RWPE1 (cell line): Measurements from ENCODE around the gene KRT6C.

Experiments used
- CTCF ChIA-PET: fragments of 350-600 bp; sonication (Branson Sonifier 250); formaldehyde crosslinking; extraction: SDS; loops from one replicate; lab custom pipeline; 2021; lab: Yijun Ruan, JAX
- POLR2A ChIA-PET: fragments of 400-600 bp; formaldehyde crosslinking; extraction: SDS; loops from one replicate; lab custom pipeline; 2020; ENCODE audit warnings: antibody characterized with exemption; ENCODE audit not compliant: low non-redundant PET; lab: Yijun Ruan, JAX
- DNase-seq: peaks from one replicate; pipeline ENCODE4 v3.0.0; 2012; ENCODE audit warnings: low spot score
- H3K27ac ChIP-seq: fragments of 450-650 bp; 2 replicates; pipeline ENCODE4 v1.5.1; 2017
- CTCF ChIP-seq: fragments of 450-650 bp; conservative IDR thresholded peaks from 2 replicates; pipeline ENCODE4 v1.5.1; 2017; ENCODE audit warnings: low read depth, mild to moderate bottlenecking

Gene KRT6C

GRCh38 chr12:52515319-52515646 is 41.7 kb upstream of the KRT6C start:
- H3K27ac ChIP-seq = peak overlapping the region; percentile 90
- TF ChIP-seq CTCF = no peak
- no peak for DNase-seq
- CTCF ChIA-PET = interaction anchor here (0.5 to 3.0 kb wide), 2 partner anchors 364 to 370 kb away, joined by 3 to 18 read pairs; no protein-coding TSS in a partner anchor
- POLR2A ChIA-PET = interaction anchor here (0.7 kb wide), 1 partner anchor 143 kb away, joined by 3 read pairs; no protein-coding TSS in a partner anchor

DNA sequence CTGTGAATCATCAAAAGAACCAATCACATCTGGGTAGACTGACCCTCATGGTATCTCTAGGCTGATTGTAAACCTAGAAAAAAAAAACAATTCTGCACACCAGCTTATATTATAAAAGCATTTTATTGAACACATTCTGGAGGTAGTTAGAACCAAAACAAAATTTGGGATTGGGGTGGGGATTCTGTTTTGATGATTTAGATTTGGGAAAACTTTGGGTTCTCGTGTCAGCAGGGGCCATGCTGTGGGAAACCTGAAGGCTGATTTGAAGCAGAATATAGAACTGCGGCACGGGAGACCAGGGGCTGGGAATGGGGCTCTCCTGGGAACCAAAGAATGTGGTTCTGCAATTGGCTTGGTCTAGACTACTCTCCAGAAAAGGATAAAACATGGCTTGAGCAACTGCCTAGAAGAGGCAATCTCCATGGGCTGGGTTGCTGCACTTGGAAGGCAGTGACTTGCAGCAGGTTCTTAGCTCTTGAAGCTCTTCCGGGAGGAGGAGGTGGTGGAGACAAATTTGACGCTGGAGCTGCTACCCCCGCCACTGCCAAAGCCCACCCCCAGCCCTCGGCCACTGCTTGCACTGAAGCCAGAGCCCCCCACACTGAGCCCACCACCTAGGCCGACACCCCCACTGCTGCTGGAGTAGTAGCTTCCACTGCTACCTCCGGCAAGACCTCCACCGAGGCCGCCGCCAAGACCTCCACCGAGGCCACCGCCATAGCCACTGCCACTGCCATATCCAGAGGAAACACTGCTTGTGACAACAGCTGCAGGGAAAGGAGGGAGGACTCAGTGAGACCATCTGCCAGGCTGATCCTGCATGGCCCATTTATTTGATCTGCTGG is 41.1 kb upstream of the KRT6C start:
- ChIA-PET CTCF (interaction anchor here (0.5 to 3.0 kb wide), 5 partner anchors 65 to 371 kb away, joined by 3 to 18 read pairs (median 4); no protein-coding TSS in a partner anchor), POLR2A (interaction anchor here (0.7 kb wide), 1 partner anchor 142 kb away, joined by 3 read pairs; no protein-coding TSS in a partner anchor)
- peak overlapping the region; percentile 90 for H3K27ac ChIP-seq
- no peak for TF ChIP-seq CTCF
- DNase-seq = no peak

DNA sequence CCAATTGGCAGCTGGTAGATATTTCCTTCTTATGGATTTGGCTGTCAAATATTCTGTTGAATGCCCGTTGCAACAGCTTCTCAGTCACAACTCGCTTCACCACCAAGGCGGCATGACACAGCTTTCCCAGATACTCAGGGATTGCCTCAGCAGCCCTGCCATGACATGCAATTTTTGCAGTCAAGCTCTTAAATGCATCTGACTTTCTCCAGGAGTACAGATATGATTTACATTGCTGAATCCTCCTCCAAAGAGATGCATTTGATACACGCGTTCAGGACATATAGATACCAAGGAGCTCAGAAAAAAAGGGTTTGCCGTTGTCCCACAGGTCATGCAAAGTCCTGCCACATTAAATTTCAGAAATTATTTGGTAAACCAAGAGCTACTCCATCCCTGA is 40.1 kb upstream of the KRT6C start:
- H3K27ac ChIP-seq = peak overlapping the region; percentile 49; the same call in 1 of the 2 replicates
- ChIA-PET CTCF (interaction anchor here (0.9 to 3.0 kb wide), 4 partner anchors 66 to 366 kb away, joined by 4 to 18 read pairs (median 5); no protein-coding TSS in a partner anchor), POLR2A (no interaction called here)
- no peak for TF ChIP-seq CTCF
- DNase-seq = no peak

GRCh38 chr12:52508211-52508610 is 34.6 kb upstream of the KRT6C start:
- TF ChIP-seq CTCF = no peak
- H3K27ac ChIP-seq = no peak overlapping the region
- POLR2A ChIA-PET = no interaction called here
- CTCF ChIA-PET = interaction anchor here (0.9 kb wide), 1 partner anchor 126 kb away, joined by 4 read pairs; no protein-coding TSS in a partner anchor
- DNase-seq = no peak

GRCh38 chr12:52506858-52507715 is 33.5 kb upstream of the KRT6C start:
- TF ChIP-seq CTCF = peak; percentile 62
- ChIA-PET POLR2A (no interaction called here), CTCF (interaction anchor here (0.9 to 1.1 kb wide), 2 partner anchors 18 to 125 kb away, joined by 3 to 4 read pairs; no protein-coding TSS in a partner anchor)
- no peak overlapping the region for H3K27ac ChIP-seq
- no peak for DNase-seq

DNA sequence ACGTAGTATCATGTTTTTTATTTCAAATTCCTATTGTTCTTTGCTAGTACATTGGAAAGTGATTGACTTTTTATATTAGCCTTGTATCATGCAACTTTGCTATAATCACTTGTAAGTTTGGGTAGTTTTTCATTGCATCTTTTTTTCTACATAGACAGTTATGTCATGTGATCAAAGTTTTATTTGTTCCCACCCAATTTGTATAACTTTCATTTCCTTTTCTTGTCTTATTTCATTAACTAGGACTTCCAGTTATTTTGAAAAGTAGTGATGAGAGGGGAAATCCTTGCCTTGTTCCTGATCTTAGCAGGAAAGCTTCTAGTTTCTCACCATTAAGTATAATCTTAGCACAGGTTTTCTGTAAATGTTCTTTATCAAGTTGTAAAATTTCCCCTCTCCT is 29.3 kb upstream of the KRT6C start:
- no peak overlapping the region for H3K27ac ChIP-seq
- DNase-seq = no peak
- POLR2A ChIA-PET = no interaction called here
- CTCF ChIA-PET = interaction anchor here (0.6 kb wide), 1 partner anchor 77 kb away, joined by 3 read pairs; no protein-coding TSS in a partner anchor
- TF ChIP-seq CTCF = no peak
